IMR-90 (cell line): ENCODE measurements around the gene NFKB1.

Experiments used
- CTCF ChIP-seq: conservative IDR thresholded peaks from 2 replicates; pipeline ENCODE4 v1.5.1; 2012; ENCODE audit warnings: mild to moderate bottlenecking, low read depth, low read length, improper control_type of control experiment
- MAFK ChIP-seq: IDR thresholded peaks from 2 replicates; pipeline ENCODE4 v1.6.1; 2012; ENCODE audit warnings: low read depth, low read length, improper control_type of control experiment

- TF ChIP-seq CTCF (no peak), MAFK (no peak)
Measured at GRCh38 chr4:102530986-102531385, 29.8 kb downstream of the NFKB1 start.
